ENCODE data around the gene TUFT1.

- no peak for TF ChIP-seq CTCF (IDR thresholded peaks at IDR 0.05)
- TF ChIP-seq POLR2A (IDR thresholded peaks at IDR 0.05) = no peak
Observed at GRCh38 chr1:151579436-151580225, 39.5 kb downstream of the TUFT1 start.
